Tibial nerve (tissue), 3 donors: ENCODE measurements around the gene AEBP1.

Source experiments
- CTCF ChIP-seq, 5 experiments: fragments of 200-600 bp in 3 of 5; fragments of 450-650 bp in 2 of 5; sonication (generic) in 3 of 5; IDR thresholded peaks; one replicate each; pipeline ENCODE4 v1.5.1; 2016 to 2019; ENCODE audit warnings: antibody characterized with exemption in 5 of 5, mild to moderate bottlenecking in 3 of 5, moderate library complexity in 2 of 5
- POLR2A ChIP-seq, 2 donors: fragments of 450-650 bp; IDR thresholded peaks; one replicate each; pipeline ENCODE4 v1.6.1; 2017; ENCODE audit warnings: antibody characterized with exemption in 2 of 2, mild to moderate bottlenecking in 2 of 2, moderate library complexity in 2 of 2

GRCh38 chr7:44067064-44067951 is 36.8 kb upstream of the AEBP1 start:
- TF ChIP-seq POLR2A (IDR thresholded peaks at IDR 0.05), result no peak
- TF ChIP-seq CTCF (IDR thresholded peaks at IDR 0.05), result no peak
